NCI-H1436 treated with DMSO at 0.1 percent for 48 hours (cell line): Measurements from ENCODE around the gene KCNQ1OT1.

Experiments used
- DNase-seq: peaks from one replicate; lab custom pipeline; 2025; lab: John Stamatoyannopoulos, UW

Gene KCNQ1OT1

DNA sequence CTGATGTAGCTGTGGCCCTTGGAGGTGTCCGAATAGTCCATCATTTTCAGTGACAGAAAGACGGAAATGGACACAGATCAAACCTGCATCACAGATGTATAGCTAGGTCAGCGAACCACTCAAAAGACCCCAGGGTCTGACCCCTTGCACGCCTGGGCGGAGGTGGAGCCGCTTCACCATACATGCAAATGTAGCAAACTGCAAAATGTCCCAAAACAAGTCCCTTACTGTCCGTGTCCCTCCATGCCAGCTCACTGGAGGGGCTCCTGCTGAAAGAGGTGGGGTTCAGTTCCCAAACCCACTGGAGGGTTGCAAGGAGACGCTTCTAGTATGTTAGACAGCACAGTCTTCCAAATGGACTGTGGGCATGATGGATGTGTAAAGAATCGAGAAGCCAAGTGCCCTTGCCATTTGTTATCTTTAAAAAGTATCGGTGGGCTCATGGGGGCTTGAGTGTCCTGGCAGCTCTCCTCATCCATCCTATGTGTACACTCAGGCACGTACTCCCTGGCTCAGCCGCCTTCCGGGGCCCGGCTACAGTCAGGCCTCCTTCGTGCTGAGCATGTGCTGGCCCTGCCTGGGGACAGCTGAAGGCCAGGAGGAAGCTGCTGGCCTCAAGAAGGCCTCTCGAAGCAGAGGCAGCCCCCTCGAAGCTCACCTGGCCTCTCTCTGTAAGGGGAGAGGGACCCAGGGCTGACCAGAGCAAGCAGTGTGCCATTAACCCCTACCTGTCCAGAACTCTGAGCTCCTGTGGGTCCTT is 20.2 kb upstream of the KCNQ1OT1 start:
- no peak for DNase-seq

DNA sequence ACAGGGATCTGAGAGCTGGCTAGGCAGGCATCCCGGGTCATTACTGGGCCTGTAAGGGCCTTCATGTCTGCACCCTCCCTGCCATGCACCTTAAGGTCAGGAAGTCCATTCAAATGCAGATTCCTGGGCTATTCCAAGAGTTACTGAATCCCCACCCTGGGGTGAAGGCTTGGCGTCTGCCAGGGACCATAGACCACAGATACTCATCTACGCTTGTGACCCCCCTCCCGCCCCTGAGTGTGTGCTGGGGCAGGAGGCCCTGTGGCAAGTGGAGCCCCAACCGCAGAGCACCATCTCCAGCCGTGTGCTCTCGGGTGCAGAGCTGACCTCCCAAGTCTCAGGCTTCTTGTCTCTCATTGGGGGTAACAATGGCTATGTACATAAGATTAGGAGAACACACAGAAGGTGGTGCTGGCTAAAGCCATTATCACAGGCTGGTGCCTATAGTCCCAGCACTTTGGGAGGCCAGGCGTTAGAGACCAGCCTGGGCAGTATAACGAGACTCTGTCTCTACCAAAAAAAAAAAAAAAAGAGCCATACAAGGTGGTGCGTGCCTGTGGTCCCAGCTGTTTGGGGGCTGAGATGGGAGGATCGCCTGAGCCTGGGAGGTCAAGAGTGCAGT is 19.1 kb upstream of the KCNQ1OT1 start:
- DNase-seq = no peak

DNA sequence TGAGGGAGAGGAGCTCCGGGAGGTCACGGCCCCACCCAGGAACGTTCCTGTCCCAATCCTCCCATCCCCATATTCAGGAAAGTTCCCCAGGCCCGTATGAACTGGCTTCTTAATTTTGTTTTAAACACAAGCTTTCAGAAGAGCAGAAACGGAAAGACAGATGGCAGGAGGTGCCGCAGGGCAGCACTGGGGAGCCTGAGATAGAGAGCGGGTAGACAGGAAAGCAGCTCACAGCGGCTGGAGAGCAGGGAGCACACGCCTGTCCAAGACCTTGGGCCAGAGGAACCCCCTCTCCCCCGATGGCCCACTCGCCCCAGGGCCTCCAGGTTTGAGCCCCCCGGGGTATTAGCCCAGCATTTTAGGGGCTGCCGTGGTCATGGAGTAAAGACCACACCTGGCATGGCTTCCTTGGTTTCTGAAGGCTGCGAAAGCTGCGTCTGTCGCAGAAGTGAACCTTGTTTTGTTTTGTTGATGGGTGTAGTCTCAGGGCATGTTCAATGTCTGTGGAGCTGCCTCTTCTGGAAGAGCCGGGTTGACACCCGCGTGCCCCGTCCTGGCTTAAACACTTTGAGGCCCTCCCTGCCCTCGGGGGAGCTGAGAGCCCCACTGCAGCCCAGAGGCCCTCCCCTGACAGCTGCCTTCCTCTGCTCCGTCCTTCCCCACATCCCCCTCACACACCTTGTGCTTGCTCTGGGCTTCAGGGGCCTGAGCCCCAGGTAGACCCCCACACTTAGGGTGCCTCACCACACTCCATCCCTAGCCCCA is 17.9 kb upstream of the KCNQ1OT1 start:
- DNase-seq = no peak

DNA sequence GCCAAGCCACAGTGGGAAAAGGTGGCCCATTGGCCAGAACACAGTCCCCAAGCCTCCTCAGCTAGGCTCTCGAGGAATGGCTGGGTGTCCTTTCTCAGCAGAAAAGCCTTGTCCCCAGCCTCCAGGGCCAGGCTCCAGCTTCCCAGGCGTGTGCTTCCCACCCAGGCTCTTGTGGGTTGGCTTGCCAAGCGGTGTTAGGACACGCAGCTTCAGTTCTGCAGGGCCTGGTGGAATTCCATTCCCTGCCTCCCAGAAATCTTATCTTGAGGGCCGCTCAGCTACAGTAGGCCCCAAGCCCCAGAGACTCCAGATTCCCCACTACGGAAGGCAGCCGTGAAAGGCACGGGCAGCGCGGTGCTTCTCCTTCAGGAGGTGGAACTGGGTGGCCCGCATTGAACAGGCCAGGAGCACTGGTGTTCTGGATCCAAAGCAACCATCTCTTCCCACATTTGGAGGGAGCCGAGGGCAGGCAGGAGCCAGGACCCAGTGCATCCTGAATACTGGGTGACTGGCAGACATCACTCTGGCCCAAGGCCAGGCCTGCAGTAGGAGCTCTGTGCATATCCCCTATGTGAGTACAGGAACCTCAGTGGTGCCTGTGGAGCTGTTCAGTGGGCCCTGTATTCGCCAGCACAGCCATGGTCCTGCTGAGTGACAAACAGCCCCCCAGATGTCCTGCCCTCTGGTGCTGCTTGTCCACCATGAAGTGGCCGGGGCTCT is 16.7 kb upstream of the KCNQ1OT1 start:
- DNase-seq = no peak

- DNase-seq = no peak
Measured at GRCh38 chr11:2715716-2716350, 16.0 kb upstream of the KCNQ1OT1 start.

DNA sequence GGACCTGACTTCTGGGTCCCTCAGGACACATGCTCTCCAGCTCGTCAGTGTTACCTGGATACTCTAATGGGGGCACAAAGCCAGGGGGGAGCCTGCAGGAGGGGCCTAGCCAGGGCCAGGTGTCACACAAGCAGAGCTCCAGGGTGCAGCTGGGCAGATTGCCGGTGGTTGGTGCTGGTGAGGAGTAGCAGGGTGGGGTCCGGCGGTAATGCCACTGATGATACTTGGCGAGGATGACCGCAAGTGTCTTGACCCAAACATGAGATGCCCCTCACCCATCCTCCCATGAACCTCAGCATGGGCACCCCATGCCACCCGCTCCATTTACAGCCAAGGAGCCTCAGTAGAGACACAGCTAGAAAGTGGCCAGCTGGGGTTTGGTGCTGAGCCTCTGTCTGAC is 15.1 kb upstream of the KCNQ1OT1 start:
- DNase-seq = no peak

- no peak for DNase-seq
Measured at GRCh38 chr11:2714463-2714800, 14.6 kb upstream of the KCNQ1OT1 start.

DNA sequence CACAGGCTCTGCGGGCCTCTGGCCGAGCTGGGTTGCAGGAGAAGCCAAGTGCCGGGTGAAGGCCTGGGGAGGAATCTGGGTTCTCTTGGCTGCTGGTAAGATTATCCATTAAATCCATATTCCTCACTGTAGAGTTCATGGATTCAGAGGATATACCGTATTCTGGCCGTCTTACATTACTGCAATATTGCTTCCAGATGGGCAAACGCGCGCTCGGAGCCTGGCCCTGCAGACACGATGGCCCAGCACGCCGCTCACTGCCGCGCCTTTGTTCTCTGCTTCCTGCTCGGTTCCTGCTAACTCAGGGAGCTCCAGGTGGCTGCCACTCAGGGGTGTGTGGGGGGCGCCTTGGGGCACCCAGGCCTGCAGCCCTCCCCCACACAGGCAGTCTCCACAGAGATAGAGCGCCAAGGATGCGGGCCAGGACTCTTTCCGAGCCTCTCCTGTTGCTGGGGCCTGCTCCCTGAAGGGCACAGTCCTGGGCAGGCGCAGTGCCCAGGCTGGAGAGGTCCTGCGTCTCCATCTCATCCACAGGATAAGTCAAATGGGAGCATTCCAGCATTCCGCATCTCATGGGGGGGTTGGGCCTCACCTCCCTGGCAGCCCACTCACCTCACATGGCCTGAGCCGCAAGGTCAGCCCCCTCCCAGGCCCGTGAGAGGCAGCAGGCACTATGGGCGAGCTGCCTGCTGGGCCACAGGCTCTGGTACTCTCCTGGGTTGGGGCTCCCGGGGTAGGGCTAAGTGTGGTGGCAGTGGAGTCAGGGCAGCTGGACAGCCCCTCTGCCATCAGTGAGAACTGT is 14.1 kb upstream of the KCNQ1OT1 start:
- no peak for DNase-seq

DNA sequence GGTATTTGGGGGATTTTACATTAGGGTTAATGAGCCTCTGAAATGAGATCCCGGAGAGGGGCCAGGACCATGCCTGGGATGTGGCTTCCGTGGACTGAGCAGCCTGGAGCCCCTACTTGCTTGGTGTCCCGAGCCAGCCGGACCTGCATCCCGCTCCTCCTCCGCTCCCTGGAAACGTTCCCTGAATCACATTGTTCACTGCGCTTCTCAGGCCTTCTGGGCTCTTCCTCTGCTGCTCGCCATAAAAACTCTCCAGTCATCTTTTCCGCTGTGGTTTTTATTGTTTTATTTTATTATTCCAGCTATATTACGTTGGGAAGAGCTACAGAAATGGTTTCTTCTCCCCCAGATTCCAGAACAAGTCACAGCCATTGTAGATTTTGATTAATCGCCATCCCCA is 13.3 kb upstream of the KCNQ1OT1 start:
- DNase-seq = no peak

DNA sequence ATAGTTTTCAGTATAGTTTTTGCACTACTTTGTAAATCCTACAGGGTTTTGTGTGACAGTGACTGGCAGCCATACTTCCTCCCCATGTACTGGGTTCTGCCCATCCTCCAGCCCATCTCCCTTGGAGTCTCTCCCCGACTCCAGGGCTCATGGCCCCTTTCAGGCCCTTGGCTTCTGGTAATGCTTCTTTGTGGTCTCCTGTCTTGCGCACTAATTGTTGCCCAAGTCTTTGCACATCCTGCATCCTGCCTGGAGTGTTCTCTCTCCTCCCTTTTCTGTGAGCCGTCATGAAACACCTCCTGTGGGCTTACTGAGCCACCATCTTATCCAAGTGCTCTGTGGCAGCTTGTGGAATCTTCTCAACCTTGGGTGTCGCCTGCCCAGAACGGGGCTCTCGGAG is 11.4 kb upstream of the KCNQ1OT1 start:
- DNase-seq = no peak

DNA sequence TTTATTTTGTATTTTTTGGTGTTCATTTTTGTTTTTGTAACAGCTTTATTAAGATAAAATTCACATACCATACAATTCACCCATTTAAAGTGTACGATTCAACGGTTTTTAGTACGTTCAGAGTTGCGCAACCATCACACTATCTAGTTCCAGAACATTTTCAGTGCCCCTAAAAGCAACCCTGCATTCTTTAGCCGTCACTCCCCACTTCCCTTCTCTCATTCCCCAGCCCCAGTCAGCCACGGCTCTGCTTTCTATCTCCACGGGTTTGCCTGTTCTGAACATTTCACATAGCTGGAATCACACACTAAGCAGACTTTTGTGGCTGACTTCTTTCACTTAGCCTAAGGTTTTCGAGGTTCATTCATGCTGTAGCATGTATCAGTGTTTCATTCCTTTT is 9.6 kb upstream of the KCNQ1OT1 start:
- DNase-seq = no peak

DNA sequence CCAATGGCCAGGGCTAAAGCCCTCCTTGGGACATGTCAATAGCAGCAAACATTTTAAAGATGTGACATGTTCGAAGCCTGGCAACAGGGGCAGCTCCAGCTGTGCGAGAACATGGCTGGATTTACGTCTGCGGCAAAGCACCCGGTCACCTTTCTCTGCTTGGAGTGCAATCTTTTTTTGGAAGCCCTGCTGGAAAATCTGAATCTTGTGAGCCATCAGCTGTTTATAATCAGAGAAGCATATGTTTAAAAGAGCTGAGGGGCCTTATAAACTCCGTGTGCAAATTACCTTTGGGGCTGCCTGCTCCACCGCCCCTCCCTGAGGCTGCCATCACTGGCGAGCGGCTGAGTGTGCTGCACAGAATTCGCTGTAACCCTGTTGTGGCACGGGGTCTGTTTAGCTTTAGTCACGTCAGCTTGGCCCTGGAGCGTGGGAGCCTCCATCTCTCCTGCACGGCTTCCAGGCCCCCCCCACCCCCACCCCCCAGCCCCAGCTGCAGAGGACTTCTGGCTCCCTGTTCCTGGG is 9.0 kb upstream of the KCNQ1OT1 start:
- DNase-seq = no peak

- no peak for DNase-seq
Measured at GRCh38 chr11:2708151-2708581, 8.4 kb upstream of the KCNQ1OT1 start.

DNA sequence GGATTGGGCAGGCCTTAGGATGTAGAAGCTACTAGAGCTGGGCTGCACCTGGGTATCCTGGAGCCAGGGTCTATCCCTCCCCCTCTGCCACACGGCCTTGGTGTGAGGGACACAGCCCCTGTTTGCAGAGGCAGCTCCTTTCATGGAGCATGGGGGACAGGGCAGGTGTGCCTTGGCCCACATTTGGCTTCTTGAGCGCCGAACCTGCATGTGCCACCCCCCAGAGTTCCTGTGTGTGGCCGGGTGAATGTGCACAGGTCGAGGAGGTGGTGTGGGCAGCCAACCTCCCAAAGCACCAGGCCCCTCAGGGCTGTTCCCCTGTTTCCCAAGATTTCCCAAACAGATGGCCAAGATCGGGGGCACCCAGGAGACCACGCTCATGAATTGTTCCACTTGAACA is 7.9 kb upstream of the KCNQ1OT1 start:
- no peak for DNase-seq

- DNase-seq = no peak
Measured at GRCh38 chr11:2706321-2706720, 6.5 kb upstream of the KCNQ1OT1 start.

GRCh38 chr11:2704896-2705606 is 5.3 kb upstream of the KCNQ1OT1 start:
- no peak for DNase-seq

- no peak for DNase-seq
Measured at GRCh38 chr11:2704356-2704755, 4.6 kb upstream of the KCNQ1OT1 start.

DNA sequence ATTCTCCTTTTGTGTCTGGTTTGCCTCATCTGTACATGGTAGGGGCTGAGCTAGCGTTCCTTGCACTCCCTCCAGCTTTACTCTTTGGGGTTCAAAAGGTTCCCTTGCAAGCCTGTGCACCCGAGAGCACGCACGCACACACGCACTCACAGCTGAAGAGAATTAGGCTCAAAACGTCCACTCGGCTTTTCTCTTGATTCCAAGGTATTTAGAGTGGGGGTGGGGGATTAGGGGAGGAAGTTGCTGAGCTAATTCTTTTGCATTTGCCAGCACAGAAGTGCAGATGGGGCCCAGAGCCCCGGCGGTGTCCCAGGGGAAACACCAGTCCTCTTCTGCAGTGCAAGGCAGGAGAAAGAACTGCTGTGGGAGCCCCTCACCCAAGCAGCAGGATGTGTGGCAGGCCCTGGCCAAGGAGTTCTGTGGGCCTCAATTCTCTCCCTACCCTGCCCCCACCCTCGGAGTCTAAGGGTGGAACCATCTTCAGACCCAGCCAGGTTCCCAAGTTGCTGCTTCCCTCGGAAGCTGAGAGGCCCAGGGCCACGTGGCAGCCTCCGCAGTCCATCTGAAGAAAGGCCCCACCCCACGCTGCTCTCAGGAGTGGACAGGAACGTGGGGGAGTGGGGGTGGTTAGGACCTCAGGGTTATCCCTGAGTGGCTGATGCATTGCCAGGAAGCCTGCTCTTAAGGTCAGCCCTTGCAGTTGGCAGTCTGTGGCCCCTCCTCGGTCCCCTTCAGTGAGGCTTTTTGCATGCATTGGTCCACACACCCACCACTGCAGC is 3.8 kb upstream of the KCNQ1OT1 start:
- no peak for DNase-seq

DNA sequence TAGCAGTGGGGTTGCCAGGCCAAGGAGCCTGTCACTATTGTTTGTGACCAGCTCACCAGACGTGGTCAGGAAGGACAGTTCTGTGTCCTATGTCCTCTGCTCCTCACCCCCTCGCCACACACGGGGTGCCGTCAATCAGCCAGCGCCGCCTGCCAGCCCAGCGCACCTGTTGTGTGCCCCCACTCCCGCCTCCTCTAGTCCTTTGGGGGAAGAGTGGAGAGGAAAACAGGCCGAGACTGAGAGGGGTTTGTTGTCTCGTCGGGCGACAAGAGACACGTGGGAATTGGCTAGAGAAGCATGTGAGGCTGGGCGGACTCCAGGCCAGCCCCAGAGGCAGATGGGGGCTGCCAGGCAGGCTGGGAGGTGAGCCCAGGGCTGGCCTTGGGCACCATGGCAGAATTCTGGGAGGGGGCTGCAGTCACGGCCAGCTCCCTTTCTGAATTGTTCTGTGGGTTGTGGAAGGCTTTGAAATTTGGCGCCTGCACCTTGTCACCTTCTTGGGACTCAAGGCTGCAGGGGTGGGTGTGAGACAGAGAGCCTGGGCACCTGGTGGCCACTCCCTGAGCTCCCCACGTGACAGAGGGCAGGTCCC is 3.1 kb upstream of the KCNQ1OT1 start:
- no peak for DNase-seq
